ENCODE measurements around the gene GABRB3. TPM values are rescaled to one million over a fixed set of nuclear protein-coding genes. Genes with fewer than 3 reads are reported as not detected.

The GABRB3 gene
- total and polyA plus RNA-seq, 5 donors from 2014 or later = 0.05 to 0.91 TPM; not detected in 3

GRCh38 chr15:26670116-26670515 is 102.8 kb downstream of the GABRB3 start:
- Histone ChIP-seq H3K4me3 (ENCODE audit: low read depth, low read length) (no peak overlapping the region), H3K36me3 (ENCODE audit: control insufficient read depth, insufficient read depth, low read length) (no peaks in the 10 kb centered on the region), H3K9me3 (ENCODE audit: control insufficient read depth in 2 of 2, low read length in 2 of 2) (peaks cover 0 to 4% of the 10 kb centered on the region in 2 experiments), H3K4me1 (ENCODE audit: control insufficient read depth, insufficient read depth, low read length, poor library complexity, severe bottlenecking) (no peaks in the 10 kb centered on the region), H3K27ac (ENCODE audit: insufficient read depth, low read length, poor library complexity, severe bottlenecking) (no peak overlapping the region), H3K27me3 (ENCODE audit: control insufficient read depth, insufficient read depth, low read length) (no peaks in the 10 kb centered on the region)
- no peak overlapping the region for H3K4me3 Mint-ChIP-seq
- DNase-seq (no peak), ATAC-seq (ENCODE audit: low read depth in 2 of 2) (no peak)
- peaks cover 3% of the 10 kb centered on the region for H3K36me3 Mint-ChIP-seq
- H3K27me3 Mint-ChIP-seq = no peaks in the 10 kb centered on the region
- H3K9me3 Mint-ChIP-seq = peaks cover 0 to 17% (median 3%) of the 10 kb centered on the region in 7 donors
- no peak overlapping the region for H3K27ac Mint-ChIP-seq
- H3K4me1 Mint-ChIP-seq = no peaks in the 10 kb centered on the region

- no peak overlapping the region for H3K27ac Mint-ChIP-seq
- H3K4me3 ChIP-seq (ENCODE audit: low read depth, low read length) = no peak overlapping the region
- no peak overlapping the region for H3K4me3 Mint-ChIP-seq
- ATAC-seq (ENCODE audit: low read depth in 2 of 2) = no peak
- H3K9me3 ChIP-seq (ENCODE audit: control insufficient read depth in 2 of 2, low read length in 2 of 2) = peaks cover 0 to 4% of the 10 kb centered on the region in 2 experiments
- no peak for DNase-seq
- H3K36me3 Mint-ChIP-seq = peaks cover 3% of the 10 kb centered on the region
- H3K27ac ChIP-seq (ENCODE audit: insufficient read depth, low read length, poor library complexity, severe bottlenecking) = no peak overlapping the region
- no peaks in the 10 kb centered on the region for H3K27me3 ChIP-seq (ENCODE audit: control insufficient read depth, insufficient read depth, low read length)
- no peaks in the 10 kb centered on the region for H3K27me3 Mint-ChIP-seq
- no peaks in the 10 kb centered on the region for H3K36me3 ChIP-seq (ENCODE audit: control insufficient read depth, insufficient read depth, low read length)
- no peaks in the 10 kb centered on the region for H3K4me1 ChIP-seq (ENCODE audit: control insufficient read depth, insufficient read depth, low read length, poor library complexity, severe bottlenecking)
- no peaks in the 10 kb centered on the region for H3K4me1 Mint-ChIP-seq
- peaks cover 0 to 8% (median 7%) of the 10 kb centered on the region in 7 donors for H3K9me3 Mint-ChIP-seq
Measured at GRCh38 chr15:26667222-26667988, 105.5 kb downstream of the GABRB3 start.

GRCh38 chr15:26665957-26666791 is 106.7 kb downstream of the GABRB3 start:
- Histone ChIP-seq H3K4me1 (ENCODE audit: control insufficient read depth, insufficient read depth, low read length, poor library complexity, severe bottlenecking) (no peaks in the 10 kb centered on the region), H3K27ac (ENCODE audit: insufficient read depth, low read length, poor library complexity, severe bottlenecking) (no peak overlapping the region), H3K9me3 (ENCODE audit: control insufficient read depth in 2 of 2, low read length in 2 of 2) (no peaks in the 10 kb centered on the region), H3K4me3 (ENCODE audit: low read depth, low read length) (no peak overlapping the region), H3K36me3 (ENCODE audit: control insufficient read depth, insufficient read depth, low read length) (no peaks in the 10 kb centered on the region), H3K27me3 (ENCODE audit: control insufficient read depth, insufficient read depth, low read length) (no peaks in the 10 kb centered on the region)
- no peaks in the 10 kb centered on the region for H3K4me1 Mint-ChIP-seq
- no peak overlapping the region for H3K4me3 Mint-ChIP-seq
- no peak for DNase-seq
- peaks cover 1 to 11% (median 8%) of the 10 kb centered on the region in 7 donors for H3K9me3 Mint-ChIP-seq
- ATAC-seq (ENCODE audit: low read depth in 2 of 2) = no peak
- peaks cover 3% of the 10 kb centered on the region for H3K36me3 Mint-ChIP-seq
- no peak overlapping the region for H3K27ac Mint-ChIP-seq
- H3K27me3 Mint-ChIP-seq = no peaks in the 10 kb centered on the region

GRCh38 chr15:26662283-26662682 is 110.6 kb downstream of the GABRB3 start:
- no peak overlapping the region for H3K4me3 Mint-ChIP-seq
- no peak overlapping the region for H3K27ac ChIP-seq (ENCODE audit: insufficient read depth, low read length, poor library complexity, severe bottlenecking)
- DNase-seq (no peak), ATAC-seq (ENCODE audit: low read depth in 2 of 2) (no peak)
- H3K36me3 Mint-ChIP-seq = no peaks in the 10 kb centered on the region
- no peak overlapping the region for H3K4me3 ChIP-seq (ENCODE audit: low read depth, low read length)
- H3K9me3 Mint-ChIP-seq = peaks cover 4 to 12% (median 6%) of the 10 kb centered on the region in 7 donors
- H3K36me3 ChIP-seq (ENCODE audit: control insufficient read depth, insufficient read depth, low read length) = no peaks in the 10 kb centered on the region
- no peaks in the 10 kb centered on the region for H3K4me1 Mint-ChIP-seq
- H3K9me3 ChIP-seq (ENCODE audit: control insufficient read depth in 2 of 2, low read length in 2 of 2) = no peaks in the 10 kb centered on the region
- H3K27ac Mint-ChIP-seq = no peak overlapping the region
- no peaks in the 10 kb centered on the region for H3K4me1 ChIP-seq (ENCODE audit: control insufficient read depth, insufficient read depth, low read length, poor library complexity, severe bottlenecking)
- H3K27me3 ChIP-seq (ENCODE audit: control insufficient read depth, insufficient read depth, low read length) = no peaks in the 10 kb centered on the region
- H3K27me3 Mint-ChIP-seq = no peaks in the 10 kb centered on the region

- no peak for ATAC-seq (ENCODE audit: low read depth in 2 of 2)
- Mint-ChIP-seq H3K27ac (no peak overlapping the region), H3K36me3 (no peaks in the 10 kb centered on the region)
Measured at GRCh38 chr15:26661748-26662147, 111.1 kb downstream of the GABRB3 start.

GRCh38 chr15:26661107-26661506 is 111.8 kb downstream of the GABRB3 start:
- Histone ChIP-seq H3K4me3 (ENCODE audit: low read depth, low read length) (no peak overlapping the region), H3K9me3 (ENCODE audit: control insufficient read depth in 2 of 2, low read length in 2 of 2) (no peaks in the 10 kb centered on the region), H3K27me3 (ENCODE audit: control insufficient read depth, insufficient read depth, low read length) (no peaks in the 10 kb centered on the region), H3K27ac (ENCODE audit: insufficient read depth, low read length, poor library complexity, severe bottlenecking) (no peak overlapping the region), H3K36me3 (ENCODE audit: control insufficient read depth, insufficient read depth, low read length) (no peaks in the 10 kb centered on the region), H3K4me1 (ENCODE audit: control insufficient read depth, insufficient read depth, low read length, poor library complexity, severe bottlenecking) (no peaks in the 10 kb centered on the region)
- Mint-ChIP-seq H3K4me3 (no peak overlapping the region), H3K36me3 (no peaks in the 10 kb centered on the region), H3K9me3 (peaks cover 4 to 22% (median 8%) of the 10 kb centered on the region in 7 donors), H3K27me3 (no peaks in the 10 kb centered on the region), H3K27ac (no peak overlapping the region), H3K4me1 (no peaks in the 10 kb centered on the region)
- DNase-seq = no peak
- ATAC-seq (ENCODE audit: low read depth in 2 of 2) = no peak

More at GRCh38 chr15:26661748-26662147, 111.1 kb downstream of the GABRB3 start:
- no peaks in the 10 kb centered on the region for H3K9me3 ChIP-seq (ENCODE audit: control insufficient read depth in 2 of 2, low read length in 2 of 2)
- H3K27me3 Mint-ChIP-seq = no peaks in the 10 kb centered on the region
- H3K27me3 ChIP-seq (ENCODE audit: control insufficient read depth, insufficient read depth, low read length) = no peaks in the 10 kb centered on the region
- H3K4me1 ChIP-seq (ENCODE audit: control insufficient read depth, insufficient read depth, low read length, poor library complexity, severe bottlenecking) = no peaks in the 10 kb centered on the region
- no peak for DNase-seq
- no peak overlapping the region for H3K4me3 ChIP-seq (ENCODE audit: low read depth, low read length)
- no peak overlapping the region for H3K4me3 Mint-ChIP-seq
- H3K4me1 Mint-ChIP-seq = no peaks in the 10 kb centered on the region
- no peak overlapping the region for H3K27ac ChIP-seq (ENCODE audit: insufficient read depth, low read length, poor library complexity, severe bottlenecking)
- H3K9me3 Mint-ChIP-seq = peaks cover 4 to 18% (median 7%) of the 10 kb centered on the region in 7 donors
- H3K36me3 ChIP-seq (ENCODE audit: control insufficient read depth, insufficient read depth, low read length) = no peaks in the 10 kb centered on the region

GRCh38 chr15:26660241-26660640 is 112.6 kb downstream of the GABRB3 start:
- no peak for ATAC-seq (ENCODE audit: low read depth in 2 of 2)
- Mint-ChIP-seq H3K9me3 (peaks cover 3 to 25% (median 9%) of the 10 kb centered on the region in 7 donors), H3K4me3 (no peak overlapping the region), H3K36me3 (no peaks in the 10 kb centered on the region), H3K4me1 (no peaks in the 10 kb centered on the region), H3K27ac (no peak overlapping the region), H3K27me3 (no peaks in the 10 kb centered on the region)
- no peaks in the 10 kb centered on the region for H3K27me3 ChIP-seq (ENCODE audit: control insufficient read depth, insufficient read depth, low read length)
- H3K9me3 ChIP-seq (ENCODE audit: control insufficient read depth in 2 of 2, low read length in 2 of 2) = no peaks in the 10 kb centered on the region
- H3K4me1 ChIP-seq (ENCODE audit: control insufficient read depth, insufficient read depth, low read length, poor library complexity, severe bottlenecking) = no peaks in the 10 kb centered on the region
- no peak for DNase-seq
- H3K4me3 ChIP-seq (ENCODE audit: low read depth, low read length) = no peak overlapping the region
- H3K36me3 ChIP-seq (ENCODE audit: control insufficient read depth, insufficient read depth, low read length) = no peaks in the 10 kb centered on the region
- no peak overlapping the region for H3K27ac ChIP-seq (ENCODE audit: insufficient read depth, low read length, poor library complexity, severe bottlenecking)

All from CD4-positive, CD25-positive, alpha-beta regulatory T cell (primary cell).